Right lung (tissue), 5 donors: ENCODE results near the gene EPC2. TPM values are rescaled to one million over a fixed set of nuclear protein-coding genes. Genes with fewer than 3 reads are reported as not detected.
A peak's percentile ranks its signal among the peaks of the same experiment; 100 is the strongest.
"Not testable (repeated sequence)": the region's sequence is repeated elsewhere in the genome, so short reads cannot be mapped to it uniquely, and the experiment has no call there.

Experiments
- DNase-seq, 2 donors: peaks; one replicate each; pipeline ENCODE4 v3.0.0-alpha.2; 2013
- polyA plus RNA-seq, 5 donors: library from polyadenylated mRNA; unstranded; fragments of 120-200 nt; gene quantifications; one replicate each; pipeline versions ENCODE4 v1.2.1 to v1.2.3, GENCODE V29; 2013; ENCODE audit warnings: inconsistent platforms in 1 of 5, low replicate concordance in 1 of 5; ENCODE audit not compliant: insufficient read length in 5 of 5, insufficient read depth in 1 of 5

EPC2 gene
- polyA plus RNA-seq, 5 donors: 46.7 to 68.8 (median 65.4) TPM

DNA sequence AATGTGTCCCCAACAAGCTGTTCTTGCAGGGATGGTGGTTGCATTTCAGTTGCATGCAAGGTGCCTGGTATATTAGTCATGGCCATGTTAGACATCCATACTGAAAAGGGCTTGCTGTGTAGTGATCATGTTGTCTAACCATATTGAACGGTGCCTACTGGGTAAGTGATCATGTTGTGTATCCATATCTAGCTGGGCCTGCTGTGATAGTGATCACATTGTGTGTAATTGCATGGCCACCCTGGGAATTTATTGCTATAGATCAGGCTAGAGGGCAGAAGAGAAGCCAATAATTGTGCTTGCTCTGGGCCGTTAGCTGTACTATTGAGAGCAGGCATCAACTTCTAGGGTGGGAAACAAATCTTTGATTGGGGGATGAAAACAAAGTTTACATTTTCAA lies 9.8 kb upstream of the EPC2 start:
- DNase-seq: no peak

DNA sequence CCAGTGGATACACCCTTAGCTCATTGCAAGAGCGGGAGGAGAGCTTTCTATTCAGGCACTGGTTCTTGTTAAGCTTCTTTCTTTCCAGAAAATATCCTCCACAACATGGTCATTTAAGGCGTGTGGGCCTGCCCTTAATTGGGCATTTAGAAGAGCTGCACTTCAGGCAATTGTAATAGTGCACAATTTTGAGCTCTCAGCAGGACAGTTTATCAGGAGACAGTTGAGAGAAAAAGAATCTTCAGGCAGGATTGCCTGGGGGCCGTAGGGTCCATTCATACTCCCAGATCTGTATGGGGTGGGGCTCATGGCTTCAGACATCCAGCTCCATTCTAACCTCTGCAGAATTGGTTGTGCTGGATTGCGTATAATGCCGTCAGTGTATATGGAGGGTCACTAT lies 6.0 kb upstream of the EPC2 start:
- DNase-seq: no peak

DNA sequence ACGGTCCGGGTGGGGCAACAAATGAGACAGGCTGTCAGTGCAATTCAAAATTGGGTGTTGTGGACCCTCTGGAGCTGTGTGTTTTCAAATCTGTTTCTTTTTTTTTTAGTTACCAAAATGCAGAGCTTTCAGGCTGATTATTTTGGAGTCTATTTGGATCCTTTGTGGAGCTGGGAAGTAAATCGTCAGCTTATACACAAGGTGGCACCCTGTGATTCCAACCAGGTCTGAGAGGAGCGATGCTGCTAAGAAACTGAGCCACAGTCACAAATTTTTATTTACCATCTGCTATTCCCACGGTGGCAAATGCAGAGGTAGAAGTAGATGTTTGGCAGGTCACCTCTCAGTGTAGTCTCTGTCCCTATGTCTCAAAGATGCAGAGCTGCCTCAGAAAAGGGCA lies 3.8 kb upstream of the EPC2 start:
- no peak for DNase-seq

DNA sequence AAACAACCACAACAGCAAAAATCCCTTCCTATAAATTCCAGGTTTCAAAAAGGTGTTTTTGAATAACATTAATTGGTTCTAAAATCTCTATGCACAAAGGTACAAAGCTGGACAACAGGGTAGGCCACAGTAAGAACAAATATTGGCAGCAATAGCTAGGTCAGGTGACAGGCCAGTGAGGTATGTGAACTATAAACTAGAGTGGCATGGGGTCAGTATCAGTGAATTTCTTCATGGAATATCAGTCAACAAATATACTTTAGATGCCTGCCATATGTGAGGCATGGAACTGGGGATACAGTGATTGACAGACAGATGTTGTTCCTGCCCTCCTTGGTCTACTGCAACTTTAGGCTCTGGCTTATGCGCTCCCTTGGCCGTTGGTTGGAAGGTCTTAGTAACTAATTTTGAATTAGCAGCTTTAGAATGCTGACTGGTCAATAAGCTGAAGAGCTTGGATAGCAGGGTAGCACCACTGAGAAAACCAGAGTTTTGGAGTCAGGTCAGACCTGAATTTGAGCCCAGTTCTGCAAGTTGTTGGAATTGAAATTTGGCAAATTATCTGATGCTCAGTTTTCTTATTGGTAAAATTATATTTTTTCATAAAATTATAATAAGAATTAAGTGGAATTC lies 2.3 kb upstream of the EPC2 start:
- no peak for DNase-seq

DNA sequence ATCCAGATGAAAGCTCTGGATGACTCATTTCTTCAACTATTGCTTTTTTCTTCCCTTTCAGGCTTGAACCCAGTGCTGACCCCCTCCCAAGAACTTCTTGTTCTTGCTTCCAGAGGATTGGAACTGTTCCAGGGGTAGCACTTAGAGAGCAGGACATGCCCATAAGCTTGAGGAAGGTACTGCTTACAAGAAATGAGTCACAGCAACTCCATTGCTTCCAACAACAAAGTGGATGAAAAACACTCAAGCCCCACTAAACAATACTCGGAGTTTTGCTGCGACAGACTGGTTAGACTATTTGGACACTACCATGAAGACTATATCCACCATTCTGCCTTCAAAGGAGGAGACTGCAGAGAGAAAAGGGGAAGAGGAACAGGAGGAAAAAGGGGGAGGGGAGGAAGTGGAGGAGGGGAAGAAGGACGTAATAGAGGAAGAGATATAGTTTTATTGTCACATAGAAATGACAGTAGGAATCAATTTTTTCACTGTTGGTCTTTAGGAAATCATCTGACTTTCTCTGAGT lies 1.6 kb upstream of the EPC2 start:
- DNase-seq: no peak

DNA sequence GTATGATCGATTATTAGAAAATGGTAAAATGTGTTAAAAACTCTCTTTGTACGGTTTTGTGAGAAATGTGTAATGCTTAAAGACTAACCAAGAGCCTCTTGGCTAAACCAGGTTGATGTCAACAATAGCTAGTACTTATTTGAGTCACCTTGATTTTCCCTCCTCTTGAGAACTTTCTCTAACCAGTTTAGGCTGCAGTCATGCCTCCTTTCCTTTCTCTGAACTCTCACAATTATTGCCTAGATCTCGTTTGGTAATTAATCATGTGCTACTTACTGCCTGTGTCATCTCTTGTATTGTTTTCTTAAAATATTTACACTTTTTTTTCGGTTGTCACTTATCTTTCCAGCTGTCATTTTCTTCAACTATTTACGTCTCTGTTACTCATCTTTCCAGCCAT lies 1.1 kb upstream of the EPC2 start:
- DNase-seq: no peak

DNA sequence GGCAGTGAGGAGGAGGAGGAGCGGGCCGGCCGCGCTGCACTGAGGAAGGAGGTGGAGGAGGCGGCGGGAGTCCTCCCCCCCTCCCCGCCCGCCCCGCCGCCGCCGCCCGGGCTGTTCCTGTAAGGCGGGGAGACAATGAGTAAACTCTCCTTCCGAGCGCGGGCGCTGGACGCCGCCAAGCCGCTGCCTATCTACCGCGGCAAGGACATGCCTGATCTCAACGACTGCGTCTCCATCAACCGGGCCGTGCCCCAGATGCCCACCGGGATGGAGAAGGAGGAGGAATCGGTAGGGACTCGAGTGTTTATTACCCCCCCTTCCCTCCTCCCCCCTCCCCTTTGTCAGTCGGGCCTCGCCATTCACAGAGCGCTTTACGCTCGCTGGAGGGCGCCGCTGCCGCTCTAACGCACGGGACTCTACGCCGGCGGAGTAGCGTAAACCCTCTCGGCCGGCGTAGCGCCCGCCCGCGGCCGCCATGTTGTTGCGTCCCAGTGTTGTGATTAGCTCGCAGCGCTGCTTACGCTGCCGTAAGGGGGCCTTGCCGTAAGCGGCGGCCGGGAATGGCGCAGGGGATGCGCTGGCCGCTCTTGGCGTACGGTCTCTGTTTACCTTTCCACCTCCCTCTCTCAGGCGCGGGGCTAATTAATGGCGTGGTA lies 460 bp downstream of the EPC2 start:
- peak; percentile 99 to 100 for DNase-seq

DNA sequence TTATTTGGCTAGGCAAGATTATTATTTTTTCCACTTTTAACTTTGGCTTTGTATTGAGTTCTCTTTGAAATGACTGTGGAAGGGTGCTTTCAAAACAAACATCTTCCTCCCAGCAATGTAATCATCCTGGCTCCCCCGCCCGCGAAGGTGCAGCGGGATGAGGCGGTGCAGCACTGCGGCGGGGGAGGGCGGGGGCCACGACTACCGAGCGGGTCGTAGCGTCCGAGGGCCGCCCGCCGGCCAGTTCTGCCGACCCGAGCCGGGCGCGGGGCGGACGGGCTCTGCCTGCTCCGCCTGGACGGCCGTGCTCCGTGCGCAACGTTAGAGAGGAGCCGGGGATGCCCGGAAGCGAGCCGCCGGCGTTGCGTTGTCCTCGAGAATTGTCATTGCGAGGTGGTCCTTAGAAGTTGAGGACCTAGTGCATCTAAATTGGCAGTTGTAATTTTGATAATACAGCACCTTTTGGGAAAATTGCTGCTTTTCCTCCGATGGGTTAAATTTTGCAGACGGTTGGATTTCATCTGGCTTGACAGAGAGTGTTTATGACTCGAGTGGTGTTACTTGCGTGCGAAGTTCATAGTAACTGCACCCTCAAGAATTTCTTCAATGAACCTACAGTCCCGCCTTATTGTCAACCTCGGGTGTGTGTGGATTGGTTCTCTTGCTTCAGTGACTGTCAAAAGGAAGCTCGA lies 1.1 kb downstream of the EPC2 start:
- DNase-seq: peak in 1 of 2 donors; percentile 49

DNA sequence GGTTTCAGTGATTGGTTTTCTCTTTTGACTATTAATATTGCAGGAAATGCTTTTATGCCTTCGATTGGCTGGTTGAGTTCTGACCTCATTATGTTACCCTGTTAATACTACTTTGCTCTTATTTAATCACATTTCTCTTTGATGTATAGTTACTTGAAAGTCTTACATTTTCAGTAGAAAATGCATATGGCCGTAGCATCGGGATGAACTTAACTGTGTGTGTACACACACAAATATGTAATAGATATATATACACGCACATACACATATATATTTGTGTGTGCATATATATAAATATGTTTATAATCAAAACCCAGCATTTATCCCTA lies 1.6 kb downstream of the EPC2 start:
- DNase-seq: peak in 1 of 2 donors; percentile 49

DNA sequence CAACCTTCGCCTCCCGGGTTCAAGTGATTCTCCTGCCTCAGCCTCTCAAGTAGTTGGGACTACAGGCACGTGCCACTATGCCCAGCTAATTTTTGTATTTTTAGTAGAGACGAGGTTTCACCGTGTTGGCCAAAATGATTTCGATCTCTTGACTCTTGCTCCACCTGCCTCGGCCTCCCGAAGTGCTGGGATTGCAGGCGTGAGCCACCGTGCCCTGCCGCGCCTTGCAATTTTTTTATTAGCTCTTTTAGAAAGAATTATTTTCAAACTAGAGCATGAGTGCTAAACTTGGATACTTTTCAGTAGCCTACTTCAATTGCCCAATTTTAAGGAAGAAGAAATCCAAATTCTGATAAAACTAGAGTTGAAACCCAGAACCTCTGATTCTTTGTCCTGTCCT lies 3.2 kb downstream of the EPC2 start:
- not testable (repeated sequence) for DNase-seq

DNA sequence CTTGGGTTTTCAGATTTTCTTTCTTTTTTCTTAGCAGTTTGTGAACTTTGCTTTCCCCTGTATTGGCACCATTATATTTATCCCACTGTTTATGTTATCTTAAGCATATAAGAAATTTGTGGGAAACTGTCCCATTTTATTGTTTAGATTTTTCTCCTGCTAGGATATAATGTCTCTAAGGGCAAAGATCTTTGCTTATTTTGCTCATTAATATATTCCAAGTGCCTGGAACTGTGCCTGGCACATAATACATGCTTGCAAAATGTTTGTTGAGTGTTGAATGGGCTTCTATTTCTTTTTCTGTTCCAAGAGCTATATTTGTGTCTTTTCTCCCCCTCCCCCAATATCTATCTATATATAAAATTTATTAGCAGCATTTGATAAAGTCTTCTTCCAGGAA lies 5.4 kb downstream of the EPC2 start:
- DNase-seq: no peak

DNA sequence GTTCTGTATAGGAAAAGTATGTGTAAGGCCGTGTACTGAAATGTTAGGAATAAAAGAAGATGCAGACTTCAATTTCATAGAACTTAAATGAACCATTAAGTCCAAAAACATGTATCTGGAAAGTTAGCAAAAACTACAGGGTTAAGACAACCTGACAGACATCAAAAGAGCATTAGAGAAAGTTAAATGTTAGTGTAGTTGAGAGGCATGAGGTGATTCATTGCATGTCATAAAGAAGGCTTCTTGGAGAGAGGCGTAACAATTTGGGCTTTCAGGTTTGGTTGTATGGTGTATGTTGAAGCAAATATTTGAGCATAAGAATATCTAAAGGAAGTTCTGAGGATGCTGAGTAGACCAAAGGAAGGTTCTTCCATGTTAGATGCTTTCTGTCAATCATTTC lies 6.3 kb downstream of the EPC2 start:
- DNase-seq: no peak

DNA sequence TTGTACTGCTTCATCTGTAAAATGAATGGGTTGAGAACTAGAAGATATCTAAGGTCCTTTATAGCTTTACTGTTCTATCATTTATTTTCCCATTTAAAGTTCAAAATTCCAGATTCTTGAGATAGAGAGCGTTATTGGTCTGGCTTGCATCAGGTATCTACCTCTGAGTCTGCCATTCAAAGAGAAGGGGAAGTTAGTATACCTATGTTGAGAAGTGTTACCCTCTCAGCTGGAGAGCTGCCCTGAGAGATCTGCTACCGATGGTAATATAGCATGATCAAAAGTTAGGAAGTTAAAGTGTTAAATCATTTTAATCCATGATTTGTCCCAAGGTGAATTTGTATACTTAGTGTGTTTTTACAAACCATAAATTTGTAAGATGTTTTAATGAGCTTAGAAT lies 7.4 kb downstream of the EPC2 start:
- no peak for DNase-seq

DNA sequence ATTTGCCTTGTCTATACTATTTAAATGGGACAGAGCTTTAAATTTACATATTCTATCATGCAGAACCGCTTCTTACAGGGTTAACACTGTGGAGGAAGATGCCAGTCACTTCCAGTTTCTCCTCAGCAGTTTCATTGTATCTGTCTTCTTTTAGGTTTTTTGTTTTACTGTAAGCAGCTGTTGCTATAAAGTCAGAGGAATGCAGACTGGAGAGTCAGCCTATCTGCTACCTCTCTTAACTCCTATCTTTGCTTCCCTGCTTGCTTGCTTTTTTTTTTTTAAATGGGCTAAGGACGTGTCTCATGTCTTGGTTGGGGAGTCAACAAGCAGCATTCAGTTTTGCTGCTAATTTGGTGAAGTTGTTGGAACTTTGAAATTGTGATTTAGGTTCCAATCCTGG lies 8.9 kb downstream of the EPC2 start:
- DNase-seq: no peak

DNA sequence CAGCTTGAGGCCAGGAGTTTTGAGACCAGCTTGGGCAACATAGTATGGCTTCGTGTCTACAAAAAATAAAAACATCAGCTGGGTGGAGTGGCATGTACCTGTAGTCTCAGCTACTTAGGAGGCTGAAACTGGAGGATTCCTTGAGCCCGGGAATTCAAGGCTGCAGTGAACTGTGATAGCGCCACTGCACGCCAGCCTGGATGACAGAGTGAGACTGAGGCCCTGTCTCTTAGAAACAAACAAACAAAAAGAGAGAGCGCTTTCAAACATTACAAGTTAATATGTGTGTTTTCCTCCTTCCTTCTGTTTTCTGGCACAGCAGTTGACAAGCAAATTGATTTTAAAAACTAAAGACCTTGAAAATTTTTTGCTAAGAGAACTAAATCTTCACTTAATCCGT lies 9.9 kb downstream of the EPC2 start:
- DNase-seq: no peak

DNA sequence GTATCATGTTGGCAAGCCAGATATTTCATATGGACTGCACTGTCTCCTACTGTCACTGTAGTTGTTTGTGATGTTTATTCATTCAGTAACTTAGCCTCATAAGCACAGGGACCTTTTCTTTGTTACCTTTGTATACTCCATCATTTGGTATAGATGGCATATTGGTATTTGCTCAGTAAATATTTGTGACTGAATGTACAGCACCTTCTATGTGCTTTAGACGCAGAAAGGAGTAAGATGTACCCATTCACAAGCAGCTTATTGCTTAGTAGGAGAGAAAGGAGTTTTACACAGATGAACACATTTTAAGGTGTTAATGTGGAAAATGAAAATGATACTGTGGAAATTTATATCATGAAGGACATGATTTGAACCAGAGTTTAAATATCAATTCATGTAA lies 12.0 kb downstream of the EPC2 start:
- DNase-seq: no peak

DNA sequence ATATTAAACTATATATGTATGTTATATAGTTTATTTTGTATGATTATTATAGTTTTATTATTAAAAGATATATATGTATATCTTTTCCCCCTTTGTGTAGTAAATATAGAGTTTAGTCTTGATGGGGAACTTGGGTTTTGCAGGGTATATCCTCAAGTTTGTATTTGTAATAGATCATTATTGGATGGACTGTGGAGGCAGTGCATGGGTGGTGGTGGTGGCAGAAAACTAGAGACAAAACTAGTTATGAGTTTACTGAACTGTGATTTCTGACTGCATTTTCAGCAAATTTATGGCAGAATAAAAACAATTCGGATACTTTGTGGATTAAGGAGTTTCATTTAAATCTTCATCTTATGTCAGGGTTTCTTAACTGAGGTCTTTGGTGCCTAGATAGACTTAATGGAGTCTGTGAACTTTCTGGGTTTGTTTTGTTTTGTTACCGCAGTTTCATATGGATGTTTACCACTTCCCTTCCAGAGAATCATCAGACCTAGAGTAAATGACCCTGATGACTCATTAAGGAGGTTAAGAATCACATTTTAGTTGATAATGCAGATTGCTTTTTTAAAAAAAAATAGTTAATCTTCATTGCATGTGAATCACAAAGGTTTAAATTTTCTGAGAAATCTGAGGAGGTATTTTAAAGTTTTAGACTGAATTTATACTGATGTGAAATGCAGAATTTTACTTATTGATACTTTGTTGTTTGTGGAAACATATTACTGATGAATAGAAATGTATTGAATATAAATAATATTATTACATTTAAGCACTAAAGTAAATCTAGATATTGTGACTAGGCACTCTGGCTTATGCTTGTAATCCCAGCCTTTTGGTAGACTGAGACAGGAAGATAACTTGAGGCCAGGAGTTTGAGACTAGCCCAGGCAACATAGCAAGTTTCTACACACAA lies 14.5 kb downstream of the EPC2 start:
- DNase-seq: no peak

DNA sequence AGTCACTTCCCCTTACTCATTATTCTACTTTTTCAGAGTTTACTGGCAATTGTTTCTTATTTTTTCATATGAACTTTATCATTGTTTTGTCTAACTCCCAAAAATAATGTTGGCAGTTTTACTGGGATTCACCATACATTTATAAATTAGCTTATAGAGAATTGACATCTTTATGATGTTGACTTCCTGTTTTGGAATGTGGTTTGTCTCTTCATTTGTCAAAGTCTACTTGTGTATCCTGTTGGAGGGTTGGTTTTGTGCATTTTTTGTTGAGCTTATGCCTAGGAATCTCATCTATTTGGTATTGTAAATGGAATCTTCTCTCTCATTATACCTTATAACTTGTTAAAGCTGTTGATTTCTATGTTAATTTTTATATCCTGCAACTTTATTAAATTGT lies 16.4 kb downstream of the EPC2 start:
- no peak for DNase-seq

DNA sequence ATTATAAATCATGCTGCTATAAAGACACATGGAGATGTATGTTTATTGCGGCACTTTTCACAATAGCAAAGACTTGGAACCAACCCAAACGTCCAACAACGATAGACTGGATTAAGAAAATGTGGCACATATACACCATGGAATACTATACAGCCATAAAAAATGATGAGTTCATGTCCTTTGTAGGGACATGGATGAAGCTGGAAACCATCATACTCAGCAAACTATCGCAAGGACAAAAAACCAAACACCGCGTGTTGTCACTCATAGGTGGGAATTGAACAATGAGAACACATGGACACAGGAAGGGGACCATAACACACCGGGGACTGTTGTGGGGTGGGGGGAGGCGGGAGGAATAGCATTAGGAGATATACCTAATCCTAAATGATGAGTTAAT lies 17.8 kb downstream of the EPC2 start:
- DNase-seq: not testable (repeated sequence)

DNA sequence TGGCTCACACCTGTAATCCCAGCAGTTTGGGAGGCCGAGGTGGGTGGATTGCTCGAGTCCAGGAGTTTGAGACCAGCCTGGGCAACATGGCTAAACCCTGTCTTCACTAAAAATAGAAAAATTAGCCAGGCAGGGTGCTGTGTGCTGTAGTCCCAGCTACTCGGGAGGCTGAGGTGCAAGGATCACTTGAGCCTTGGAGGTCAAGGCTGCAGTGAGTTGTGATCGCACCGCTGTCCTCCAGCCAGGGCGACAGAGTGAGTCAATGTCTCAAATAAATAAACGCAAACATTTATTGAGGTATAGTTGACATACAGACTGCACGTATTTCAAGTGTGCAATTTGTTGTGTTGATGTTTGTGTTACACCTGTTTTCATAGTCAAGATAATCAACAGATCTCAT lies 19.7 kb downstream of the EPC2 start:
- DNase-seq: no peak

DNA sequence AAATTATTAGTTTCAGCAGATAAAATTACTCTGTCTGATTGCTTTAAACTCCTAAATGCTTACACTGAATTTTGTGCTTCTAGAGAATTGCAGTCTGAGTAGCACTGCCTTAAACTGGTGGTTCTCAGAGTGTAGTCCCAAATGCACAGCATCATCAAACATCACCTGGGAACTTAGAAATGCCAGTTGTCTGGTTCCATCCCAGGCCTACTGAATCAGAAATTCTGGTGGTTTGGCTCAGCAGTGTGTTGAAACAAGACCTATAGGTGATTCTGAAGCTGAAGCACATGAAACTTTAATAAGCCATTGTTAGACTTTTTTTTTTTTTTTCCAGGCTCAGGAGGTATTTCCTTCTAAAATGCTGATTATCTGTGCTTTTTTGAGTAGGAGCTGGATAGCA lies 22.0 kb downstream of the EPC2 start:
- DNase-seq: no peak

DNA sequence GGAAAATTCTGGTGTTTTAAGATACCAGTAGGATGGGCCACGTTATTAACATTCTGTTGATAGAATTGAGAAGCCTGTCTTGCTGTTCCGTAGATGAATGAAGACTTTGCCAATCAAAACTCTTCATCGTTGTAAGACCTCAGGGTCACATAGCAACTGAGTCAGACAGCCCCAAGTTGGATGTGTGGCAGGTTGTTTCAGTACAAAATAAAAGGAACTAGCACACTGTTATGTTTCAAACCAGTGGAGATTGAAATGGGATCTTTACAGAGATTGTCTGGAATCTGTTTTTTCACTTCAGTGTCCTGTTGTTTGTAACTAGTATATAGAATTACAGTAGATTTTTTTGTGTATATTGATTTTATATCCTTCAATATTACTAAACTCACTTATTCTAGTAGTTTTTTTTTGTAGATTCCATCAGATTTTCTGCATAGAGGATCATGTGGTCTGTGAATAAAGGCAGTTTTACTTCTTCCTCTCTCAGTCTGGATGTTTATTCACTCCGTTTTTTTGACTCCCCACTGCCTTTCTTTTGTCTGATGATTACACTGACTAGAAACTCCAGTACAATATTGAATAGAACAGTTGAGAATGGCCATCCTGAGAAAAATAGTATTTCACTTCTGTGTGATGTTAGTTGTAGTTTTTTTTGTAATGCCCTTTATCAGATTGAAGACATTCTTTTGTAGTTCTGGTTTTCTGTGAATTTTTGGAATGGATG lies 22.7 kb downstream of the EPC2 start:
- no peak for DNase-seq
